A673 (cell line): Measurements from ENCODE around the gene GEMIN2.

ENCODE experiments used
- EZH2 ChIP-seq: fragments of 200-600 bp; sonication (generic); IDR thresholded peaks from 2 replicates; pipeline ENCODE4 v1.6.1; 2017; ENCODE audit warnings: borderline replicate concordance, low read depth, mild to moderate bottlenecking, mixed read lengths, antibody characterized with exemption, low read length; ENCODE audit not compliant: poor library complexity, severe bottlenecking
- TF ChIP-seq, protein P1 (sequence below): fragments of 300-800, 200-600 bp; sonication (generic); conservative IDR thresholded peaks from 2 replicates; pipeline ENCODE4 v1.5.1; 2017; ENCODE audit warnings: low read depth, mild to moderate bottlenecking, antibody characterized with exemption, low read length, moderate library complexity, mixed read lengths

DNA sequence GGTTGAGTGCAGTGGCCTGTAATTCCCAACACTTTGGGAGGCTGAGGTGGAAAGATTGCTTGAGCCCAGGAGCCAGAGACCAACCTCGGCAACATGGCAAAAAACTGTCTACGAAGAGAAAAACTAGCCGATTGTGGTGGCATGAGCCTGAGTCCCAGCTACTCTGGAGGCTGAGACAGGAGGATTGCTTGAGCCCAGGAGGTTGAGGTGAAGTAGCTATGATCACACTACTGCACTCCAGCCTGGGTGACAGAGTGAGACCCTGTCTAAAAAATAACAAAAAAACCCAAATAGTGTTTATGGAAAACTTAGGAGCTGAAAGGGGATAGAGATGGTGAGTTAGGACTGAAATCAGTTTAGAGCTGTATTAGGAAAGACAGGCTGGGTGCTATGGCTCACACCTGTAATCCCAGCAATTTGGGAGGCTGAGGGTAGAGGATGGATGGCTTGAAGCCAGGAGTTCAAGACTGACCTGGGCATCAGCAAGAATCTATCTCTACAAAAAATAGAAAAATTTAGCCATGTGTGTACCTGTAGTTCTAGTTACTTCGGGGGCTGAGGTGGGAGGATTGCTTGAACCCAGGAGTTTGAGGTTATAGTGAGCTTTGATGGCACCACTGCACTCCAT lies 70.6 kb downstream of the GEMIN2 start:
- TF ChIP-seq, protein P1, sequence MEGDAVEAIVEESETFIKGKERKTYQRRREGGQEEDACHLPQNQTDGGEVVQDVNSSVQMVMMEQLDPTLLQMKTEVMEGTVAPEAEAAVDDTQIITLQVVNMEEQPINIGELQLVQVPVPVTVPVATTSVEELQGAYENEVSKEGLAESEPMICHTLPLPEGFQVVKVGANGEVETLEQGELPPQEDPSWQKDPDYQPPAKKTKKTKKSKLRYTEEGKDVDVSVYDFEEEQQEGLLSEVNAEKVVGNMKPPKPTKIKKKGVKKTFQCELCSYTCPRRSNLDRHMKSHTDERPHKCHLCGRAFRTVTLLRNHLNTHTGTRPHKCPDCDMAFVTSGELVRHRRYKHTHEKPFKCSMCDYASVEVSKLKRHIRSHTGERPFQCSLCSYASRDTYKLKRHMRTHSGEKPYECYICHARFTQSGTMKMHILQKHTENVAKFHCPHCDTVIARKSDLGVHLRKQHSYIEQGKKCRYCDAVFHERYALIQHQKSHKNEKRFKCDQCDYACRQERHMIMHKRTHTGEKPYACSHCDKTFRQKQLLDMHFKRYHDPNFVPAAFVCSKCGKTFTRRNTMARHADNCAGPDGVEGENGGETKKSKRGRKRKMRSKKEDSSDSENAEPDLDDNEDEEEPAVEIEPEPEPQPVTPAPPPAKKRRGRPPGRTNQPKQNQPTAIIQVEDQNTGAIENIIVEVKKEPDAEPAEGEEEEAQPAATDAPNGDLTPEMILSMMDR: no peak
- TF ChIP-seq EZH2: no peak
